Measurements from ENCODE around the gene NR4A1.

NR4A1 gene

GRCh38 chr12:52058631-52059361 lies 7.6 kb downstream of the NR4A1 start:
- DNase-seq (ENCODE audit: low read depth in 2 of 2), result no peak

GRCh38 chr12:52059582-52060497 lies 8.6 kb downstream of the NR4A1 start:
- no peak for DNase-seq (ENCODE audit: low read depth in 2 of 2)

- DNase-seq (ENCODE audit: low read depth in 2 of 2), result no peak
Measured at GRCh38 chr12:52060498-52061177, 9.4 kb downstream of the NR4A1 start.

GRCh38 chr12:52061470-52062166 lies 10.4 kb downstream of the NR4A1 start:
- no peak for DNase-seq (ENCODE audit: low read depth in 2 of 2)

GRCh38 chr12:52062167-52063081 lies 11.2 kb downstream of the NR4A1 start:
- DNase-seq (ENCODE audit: low read depth in 2 of 2), result no peak

- no peak for DNase-seq (ENCODE audit: low read depth in 2 of 2)
Measured at GRCh38 chr12:52063082-52063924, 12.1 kb downstream of the NR4A1 start.

GRCh38 chr12:52063981-52064649 lies 12.9 kb downstream of the NR4A1 start:
- no peak for DNase-seq (ENCODE audit: low read depth in 2 of 2)

- no peak for DNase-seq (ENCODE audit: low read depth in 2 of 2)
Measured at GRCh38 chr12:52066346-52067080, 15.3 kb downstream of the NR4A1 start.

GRCh38 chr12:52067081-52067374 lies 15.8 kb downstream of the NR4A1 start:
- no peak for DNase-seq (ENCODE audit: low read depth in 2 of 2)

- DNase-seq (ENCODE audit: low read depth in 2 of 2), result peak; percentile 70 to 73
Measured at GRCh38 chr12:52069327-52070184, 18.3 kb downstream of the NR4A1 start, which contains the start of gene ATG101. Gene ATG101, plus strand, starts transcription at chr12:52069978. Its CDS starts 3,673 bp downstream, at chr12:52073651.

- DNase-seq (ENCODE audit: low read depth in 2 of 2), result no peak
Measured at GRCh38 chr12:52070185-52070925, 19.1 kb downstream of the NR4A1 start.

- DNase-seq (ENCODE audit: low read depth in 2 of 2), result no peak
Measured at GRCh38 chr12:52073531-52074381, 22.5 kb downstream of the NR4A1 start.

- DNase-seq (ENCODE audit: low read depth in 2 of 2), result no peak
Measured at GRCh38 chr12:52074971-52075724, 23.9 kb downstream of the NR4A1 start.

GRCh38 chr12:52076811-52077210 lies 25.6 kb downstream of the NR4A1 start:
- no peak for DNase-seq (ENCODE audit: low read depth in 2 of 2)

- no peak for DNase-seq (ENCODE audit: low read depth in 2 of 2)
Measured at GRCh38 chr12:52078276-52078675, 27.0 kb downstream of the NR4A1 start.

Measured in activated CD4-positive, alpha-beta T cell treated with anti-CD3 and anti-CD28 coated beads for 24 hours (primary cell).